GM12801 (cell line): ENCODE data around the gene ZBTB20.

Experiments
- TF ChIP-seq, protein P1 (sequence below): IDR thresholded peaks from one replicate; pipeline ENCODE4 v1.5.1; 2011; ENCODE audit warnings: control low read depth; ENCODE audit not compliant: insufficient read length; ENCODE audit errors: extremely low read depth

Gene ZBTB20

DNA sequence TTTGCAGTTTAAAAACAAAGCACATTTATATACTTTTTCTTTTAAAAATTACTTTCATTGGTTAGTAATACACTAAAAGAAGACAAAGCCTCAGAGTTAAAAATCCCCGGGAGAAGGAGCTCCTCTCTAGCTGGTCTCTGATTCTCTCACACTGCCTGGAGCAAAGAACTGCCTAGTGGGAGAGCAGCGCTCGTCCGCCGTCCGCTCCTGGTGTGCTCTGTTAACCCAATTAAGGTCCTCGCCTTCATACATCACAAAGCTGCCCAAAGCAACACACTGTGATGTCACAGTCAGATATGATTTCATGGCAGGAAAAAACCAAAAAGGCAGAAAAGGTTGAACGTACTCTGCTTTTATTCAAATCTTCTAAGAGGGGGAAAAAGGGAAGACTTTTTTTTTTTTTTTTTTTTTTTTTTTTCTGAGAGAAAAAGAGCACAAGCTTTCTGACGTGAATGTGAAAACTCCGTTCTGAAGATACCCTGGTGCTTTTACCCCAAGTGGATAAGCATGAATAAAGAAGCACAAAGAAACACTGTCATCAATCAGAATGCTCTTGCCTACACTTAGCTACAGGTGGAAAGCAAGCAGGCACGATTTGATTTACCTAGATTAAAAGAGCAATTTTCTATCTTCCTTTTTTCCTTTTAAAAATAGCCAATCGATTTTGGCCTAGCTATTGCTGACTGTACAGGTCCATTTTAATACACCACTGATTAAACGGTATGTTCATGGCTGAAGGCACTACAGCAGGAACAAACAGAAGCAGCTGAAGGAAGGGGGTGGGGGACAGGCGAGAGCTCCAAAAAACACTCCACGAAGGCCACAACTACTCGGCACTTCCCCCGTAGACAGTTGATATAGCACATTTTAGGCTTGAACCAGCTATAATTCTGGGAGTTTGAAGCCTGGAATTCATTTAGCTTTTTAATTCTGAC lies 738.1 kb downstream of the ZBTB20 start:
- TF ChIP-seq, protein P1, sequence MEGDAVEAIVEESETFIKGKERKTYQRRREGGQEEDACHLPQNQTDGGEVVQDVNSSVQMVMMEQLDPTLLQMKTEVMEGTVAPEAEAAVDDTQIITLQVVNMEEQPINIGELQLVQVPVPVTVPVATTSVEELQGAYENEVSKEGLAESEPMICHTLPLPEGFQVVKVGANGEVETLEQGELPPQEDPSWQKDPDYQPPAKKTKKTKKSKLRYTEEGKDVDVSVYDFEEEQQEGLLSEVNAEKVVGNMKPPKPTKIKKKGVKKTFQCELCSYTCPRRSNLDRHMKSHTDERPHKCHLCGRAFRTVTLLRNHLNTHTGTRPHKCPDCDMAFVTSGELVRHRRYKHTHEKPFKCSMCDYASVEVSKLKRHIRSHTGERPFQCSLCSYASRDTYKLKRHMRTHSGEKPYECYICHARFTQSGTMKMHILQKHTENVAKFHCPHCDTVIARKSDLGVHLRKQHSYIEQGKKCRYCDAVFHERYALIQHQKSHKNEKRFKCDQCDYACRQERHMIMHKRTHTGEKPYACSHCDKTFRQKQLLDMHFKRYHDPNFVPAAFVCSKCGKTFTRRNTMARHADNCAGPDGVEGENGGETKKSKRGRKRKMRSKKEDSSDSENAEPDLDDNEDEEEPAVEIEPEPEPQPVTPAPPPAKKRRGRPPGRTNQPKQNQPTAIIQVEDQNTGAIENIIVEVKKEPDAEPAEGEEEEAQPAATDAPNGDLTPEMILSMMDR = no peak

DNA sequence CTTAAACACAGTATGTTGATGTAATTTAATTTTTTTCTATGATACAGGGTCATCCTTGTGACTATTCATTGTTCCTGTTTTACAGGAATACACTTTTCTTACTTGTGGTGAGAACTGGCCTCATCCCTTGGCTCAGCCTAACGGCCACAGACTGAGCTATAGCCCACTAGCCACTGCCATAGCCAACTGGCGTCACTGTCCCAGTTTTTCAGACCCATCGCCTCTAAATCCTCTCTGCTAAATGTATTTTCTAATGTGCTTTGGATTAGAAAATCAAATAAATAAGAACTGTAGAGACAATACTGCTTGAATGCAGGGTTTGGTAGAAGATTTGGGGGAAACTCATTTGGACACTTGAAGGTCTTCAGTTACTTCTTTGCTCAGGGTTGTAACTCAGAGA lies 740.2 kb downstream of the ZBTB20 start:
- TF ChIP-seq, protein P1 = no peak

GRCh38 chr3:114406286-114406685 lies 740.8 kb downstream of the ZBTB20 start:
- TF ChIP-seq, protein P1 = no peak

DNA sequence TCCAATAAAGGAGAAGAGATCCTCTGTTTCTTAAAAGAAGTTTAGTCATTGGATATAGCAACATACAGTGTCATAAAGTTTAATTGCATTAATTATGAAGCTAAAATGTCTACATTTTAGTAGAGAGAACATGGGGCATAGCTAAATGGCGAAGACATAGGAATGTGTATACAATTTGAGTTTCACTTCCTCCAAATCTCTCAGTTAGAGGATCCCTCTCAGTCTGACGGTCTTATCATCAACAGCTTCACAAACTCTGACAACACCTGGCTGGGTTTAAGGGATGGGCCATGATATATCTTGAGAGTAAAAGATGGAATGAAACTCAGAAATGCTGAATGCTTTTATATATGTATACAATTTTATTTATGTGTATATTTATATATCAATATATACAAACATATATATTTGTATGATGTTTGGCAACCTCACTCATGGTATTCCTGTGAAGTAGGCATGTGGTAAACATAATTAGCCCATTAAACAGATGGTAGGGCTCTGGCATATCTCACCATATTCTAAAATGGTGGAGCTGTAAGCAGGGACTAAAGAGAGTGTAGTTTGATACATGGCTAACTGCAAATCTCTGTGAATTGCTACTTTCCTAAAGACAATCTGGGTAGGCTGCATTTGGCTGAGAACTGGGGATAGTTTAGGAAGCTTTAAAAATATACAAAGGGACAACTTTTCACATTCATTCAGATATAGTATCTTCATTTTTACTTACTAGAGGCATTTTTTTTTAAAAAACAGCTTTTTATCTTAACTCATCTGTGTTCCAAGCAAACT lies 741.7 kb downstream of the ZBTB20 start:
- TF ChIP-seq, protein P1 = no peak

DNA sequence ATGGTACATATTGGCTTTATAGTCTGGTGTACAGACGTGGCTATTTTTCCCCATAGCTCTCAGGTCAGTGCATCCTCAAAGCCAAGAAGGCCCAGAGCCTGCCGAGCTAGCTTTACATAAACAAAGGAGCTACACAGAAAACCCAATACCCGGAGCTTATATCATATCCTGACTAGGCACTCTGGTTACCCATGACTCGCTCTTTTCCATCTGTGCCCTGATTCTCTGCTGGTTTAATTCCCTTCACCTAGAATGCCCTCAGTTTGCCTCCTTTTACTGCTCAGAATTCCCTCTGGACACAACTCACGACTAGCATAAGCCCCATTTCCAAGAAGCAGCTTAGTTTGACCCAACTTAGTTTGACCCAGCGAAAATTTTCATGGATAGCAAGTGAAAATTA lies 742.5 kb downstream of the ZBTB20 start:
- TF ChIP-seq, protein P1 = no peak

- TF ChIP-seq, protein P1 = no peak
Observed at GRCh38 chr3:114402838-114403237, 744.2 kb downstream of the ZBTB20 start.

DNA sequence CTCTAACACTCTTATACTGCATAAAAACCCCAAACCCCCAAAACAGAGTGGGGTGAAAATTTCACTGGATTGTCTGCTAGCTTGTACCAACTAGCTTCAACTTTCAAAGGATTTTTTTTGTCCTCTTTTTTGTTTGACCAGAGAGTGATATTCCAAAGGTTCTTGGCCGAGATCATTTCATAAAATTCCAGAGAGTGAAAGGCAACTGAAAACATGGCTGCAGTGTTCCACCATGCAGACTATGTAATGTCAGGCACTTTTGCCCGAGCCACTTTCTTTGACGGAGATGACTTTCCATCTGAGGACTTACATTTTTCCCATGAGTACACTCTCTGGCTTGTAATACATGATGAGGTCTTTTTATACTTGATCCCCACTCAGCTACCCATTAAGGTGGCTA lies 745.7 kb downstream of the ZBTB20 start:
- TF ChIP-seq, protein P1 = no peak
